ENCODE data around the gene E2F8.

DNA sequence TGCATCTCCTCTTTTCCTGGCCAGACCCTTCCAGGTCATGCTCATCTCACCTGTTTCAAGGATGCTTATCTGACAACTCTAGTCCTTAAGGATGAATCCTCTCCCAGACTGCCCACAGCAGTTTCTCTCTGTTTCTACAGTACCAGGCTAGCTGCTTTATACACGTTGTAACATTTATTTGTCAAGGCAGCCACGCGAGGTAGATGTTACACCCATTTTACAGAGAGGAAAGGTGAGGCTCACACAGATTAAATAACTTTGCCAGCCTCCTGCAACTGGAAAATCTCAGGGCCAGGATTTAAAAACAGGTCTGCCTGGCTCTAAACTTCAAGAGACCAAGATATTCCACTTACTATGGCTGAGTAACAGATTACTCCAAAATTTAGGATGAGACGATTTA is 45.7 kb upstream of the E2F8 start:
- TF ChIP-seq POLR2AphosphoS5 (IDR thresholded peaks at IDR 0.05; ENCODE audit: low read depth, low read length) (no peak), POLR2A (IDR thresholded peaks at IDR 0.05; ENCODE audit: low read depth, low read length) (no peak), SPI1 (IDR thresholded peaks at IDR 0.05; ENCODE audit: low read depth, low read length) (no peak), TAF1 (IDR thresholded peaks at IDR 0.05; ENCODE audit: low read depth, low read length) (no peak)

Measured in GM12891 (cell line).